SK-N-SH (cell line): ENCODE results near the gene UQCRC1.

Experiments used
- EP300 ChIP-seq, 2 experiments: IDR thresholded peaks; 2 replicates each; pipeline versions ENCODE4 v1.4.0 to v1.6.1; 2012; ENCODE audit warnings: borderline replicate concordance in 1 of 2, low read depth in 1 of 2, low read length in 1 of 2
- EZH2phosphoT487 ChIP-seq: fragments of 200-600 bp; sonication (generic); IDR thresholded peaks from 2 replicates; pipeline ENCODE4 v1.6.1; 2017; ENCODE audit warnings: low read depth, mixed run types, mild to moderate bottlenecking, antibody characterized with exemption, moderate library complexity, borderline replicate concordance
- FOSL2 ChIP-seq: IDR thresholded peaks from 2 replicates; pipeline ENCODE4 v1.4.0; 2012; ENCODE audit warnings: low read depth, mild to moderate bottlenecking, moderate library complexity, borderline replicate concordance
- SIN3A ChIP-seq: IDR thresholded peaks from 2 replicates; pipeline ENCODE4 v1.6.1; 2012; ENCODE audit warnings: low read depth, mild to moderate bottlenecking, low read length, moderate library complexity, borderline replicate concordance
- YY1 ChIP-seq: IDR thresholded peaks from 2 replicates; pipeline ENCODE4 v1.4.0; 2012; ENCODE audit warnings: low read depth, mild to moderate bottlenecking
- TF ChIP-seq, protein P1 (sequence below): fragments of 200-600 bp; sonication (generic); IDR thresholded peaks from 2 replicates; pipeline ENCODE4 v1.6.1; 2017; ENCODE audit warnings: antibody characterized with exemption, mild to moderate bottlenecking, moderate library complexity

DNA sequence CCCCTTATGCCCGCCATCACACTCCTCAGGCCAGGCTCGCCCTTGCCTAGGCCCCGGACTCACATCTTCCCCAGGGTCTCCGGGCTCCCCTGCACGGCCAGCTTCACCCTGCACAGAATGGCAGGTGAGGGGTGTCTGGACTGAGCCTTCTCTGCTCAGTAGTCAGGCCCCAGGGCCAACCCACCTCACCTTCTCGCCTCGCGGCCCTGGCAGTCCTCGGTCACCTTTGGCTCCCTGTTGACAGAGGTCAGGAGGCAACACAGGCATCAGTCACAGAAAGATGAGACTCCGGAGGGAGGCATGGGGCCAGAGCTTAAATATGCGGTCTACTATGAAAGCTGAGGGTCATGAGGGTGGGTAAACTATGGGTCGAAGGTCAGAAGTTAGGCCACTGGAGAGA is 37.5 kb downstream of the UQCRC1 start:
- TF ChIP-seq EZH2phosphoT487: no peak
- TF ChIP-seq YY1: no peak
- no peak for TF ChIP-seq FOSL2
- TF ChIP-seq, protein P1, sequence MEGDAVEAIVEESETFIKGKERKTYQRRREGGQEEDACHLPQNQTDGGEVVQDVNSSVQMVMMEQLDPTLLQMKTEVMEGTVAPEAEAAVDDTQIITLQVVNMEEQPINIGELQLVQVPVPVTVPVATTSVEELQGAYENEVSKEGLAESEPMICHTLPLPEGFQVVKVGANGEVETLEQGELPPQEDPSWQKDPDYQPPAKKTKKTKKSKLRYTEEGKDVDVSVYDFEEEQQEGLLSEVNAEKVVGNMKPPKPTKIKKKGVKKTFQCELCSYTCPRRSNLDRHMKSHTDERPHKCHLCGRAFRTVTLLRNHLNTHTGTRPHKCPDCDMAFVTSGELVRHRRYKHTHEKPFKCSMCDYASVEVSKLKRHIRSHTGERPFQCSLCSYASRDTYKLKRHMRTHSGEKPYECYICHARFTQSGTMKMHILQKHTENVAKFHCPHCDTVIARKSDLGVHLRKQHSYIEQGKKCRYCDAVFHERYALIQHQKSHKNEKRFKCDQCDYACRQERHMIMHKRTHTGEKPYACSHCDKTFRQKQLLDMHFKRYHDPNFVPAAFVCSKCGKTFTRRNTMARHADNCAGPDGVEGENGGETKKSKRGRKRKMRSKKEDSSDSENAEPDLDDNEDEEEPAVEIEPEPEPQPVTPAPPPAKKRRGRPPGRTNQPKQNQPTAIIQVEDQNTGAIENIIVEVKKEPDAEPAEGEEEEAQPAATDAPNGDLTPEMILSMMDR: no peak
- no peak for TF ChIP-seq EP300 (IDR thresholded peaks at IDR 0.05; ENCODE audit: borderline replicate concordance in 1 of 2, low read depth in 1 of 2, low read length in 1 of 2)
- TF ChIP-seq SIN3A: no peak
